Measurements from ENCODE around the gene CFAP61. TPM values are rescaled to one million over a fixed set of nuclear protein-coding genes. Genes with fewer than 3 reads are reported as not detected.

CFAP61 gene
- total RNA-seq, 2 donors from 2014 or later = 0.27 TPM; not detected in 1

DNA sequence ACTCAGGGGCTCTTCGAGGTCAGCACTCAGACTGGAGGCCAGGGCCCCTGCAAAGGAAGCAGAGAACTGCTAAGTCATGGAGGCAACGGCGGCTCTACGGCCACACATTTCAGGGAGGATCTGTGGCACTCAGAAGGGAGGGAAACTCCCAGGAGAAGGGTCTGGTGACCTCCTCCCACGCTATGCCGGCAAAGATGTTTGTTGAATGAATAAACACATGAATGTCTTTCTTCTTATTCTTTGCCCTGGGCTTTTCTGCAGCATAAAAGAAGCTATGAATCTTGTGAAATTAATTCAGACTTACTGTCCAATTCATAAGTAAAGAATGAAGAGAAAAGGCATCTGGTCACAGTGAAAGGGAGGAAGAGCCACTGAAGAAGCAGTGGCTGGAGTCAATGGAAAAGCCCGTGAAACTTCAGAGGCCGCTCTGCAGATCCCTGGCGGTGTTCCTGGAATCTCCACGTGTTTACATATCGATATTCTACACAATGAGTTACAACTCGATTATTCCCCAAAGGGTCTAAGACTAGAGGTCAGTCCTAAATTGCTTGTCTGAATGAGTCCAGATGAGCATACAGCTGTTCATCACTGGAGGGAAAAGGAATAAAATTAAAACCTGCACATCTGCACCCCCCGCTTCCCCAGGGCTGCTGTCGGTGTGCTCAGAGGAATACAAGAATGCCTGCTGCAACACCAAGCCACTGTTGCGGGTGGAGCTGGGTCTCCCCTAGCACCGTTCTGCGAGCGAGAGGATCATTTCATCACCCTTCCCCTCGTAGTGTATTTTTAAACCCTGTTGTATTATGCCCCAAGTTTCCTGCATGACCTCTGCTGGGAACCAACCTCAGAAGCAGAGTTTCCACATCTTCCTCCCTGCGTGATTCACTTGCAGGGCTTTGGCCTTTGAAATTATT lies 341.1 kb downstream of the CFAP61 start:
- Histone ChIP-seq H3K36me3 (peaks cover 9% of the 10 kb centered on the region), H3K4me3 (no peak overlapping the region), H3K27ac (no peak overlapping the region), H3K4me1 (ENCODE audit: control insufficient read depth in 1 of 2, low read depth in 2 of 2) (no peaks in the 10 kb centered on the region), H3K27me3 (replicated peaks; ENCODE audit: insufficient read depth) (no peaks in the 10 kb centered on the region), H3K9me3 (no peaks in the 10 kb centered on the region)
- ATAC-seq (ENCODE audit: insufficient number of reproducible peaks, low FRiP score, low read depth) (no peak), DNase-seq (ENCODE audit: low spot score) (no peak)
- TF ChIP-seq CTCF (IDR thresholded peaks at IDR 0.05) = no peak

DNA sequence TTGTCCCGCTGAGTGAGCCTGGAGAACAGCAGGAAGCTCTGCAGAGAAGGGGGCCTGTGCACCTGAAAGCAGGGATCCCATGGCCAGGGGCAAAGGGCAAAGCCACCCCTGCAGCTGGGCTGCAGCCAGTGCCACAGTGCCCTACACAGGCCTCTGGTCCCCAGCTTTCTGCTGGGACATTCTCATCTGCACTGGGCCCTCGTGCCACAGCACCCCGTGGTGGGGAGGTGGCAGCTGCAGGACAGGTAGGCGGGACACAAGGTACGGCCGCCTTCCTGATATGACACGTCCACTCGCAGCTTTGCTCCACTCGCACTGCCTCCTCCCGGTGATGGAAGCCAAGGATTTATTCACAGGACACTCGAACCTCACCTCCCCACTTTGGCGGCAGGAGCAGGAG lies 342.8 kb downstream of the CFAP61 start:
- H3K9me3 ChIP-seq = no peaks in the 10 kb centered on the region
- no peaks in the 10 kb centered on the region for H3K27me3 ChIP-seq (replicated peaks; ENCODE audit: insufficient read depth)
- DNase-seq (ENCODE audit: low spot score) = no peak
- no peak overlapping the region for H3K27ac ChIP-seq
- H3K4me1 ChIP-seq (ENCODE audit: control insufficient read depth in 1 of 2, low read depth in 2 of 2) = no peaks in the 10 kb centered on the region
- ATAC-seq (ENCODE audit: insufficient number of reproducible peaks, low FRiP score, low read depth) = no peak
- no peak for TF ChIP-seq CTCF (IDR thresholded peaks at IDR 0.05)
- peaks cover 9% of the 10 kb centered on the region for H3K36me3 ChIP-seq
- no peak overlapping the region for H3K4me3 ChIP-seq

GRCh38 chr20:20395903-20396568 lies 343.7 kb downstream of the CFAP61 start:
- Histone ChIP-seq H3K4me3 (no peak overlapping the region), H3K9me3 (no peaks in the 10 kb centered on the region), H3K4me1 (ENCODE audit: control insufficient read depth in 1 of 2, low read depth in 2 of 2) (no peaks in the 10 kb centered on the region), H3K27ac (no peak overlapping the region), H3K36me3 (peaks cover 9% of the 10 kb centered on the region), H3K27me3 (replicated peaks; ENCODE audit: insufficient read depth) (no peaks in the 10 kb centered on the region)
- DNase-seq (ENCODE audit: low spot score) (no peak), ATAC-seq (ENCODE audit: insufficient number of reproducible peaks, low FRiP score, low read depth) (no peak)
- no peak for TF ChIP-seq CTCF (IDR thresholded peaks at IDR 0.05)

- no peaks in the 10 kb centered on the region for H3K4me1 ChIP-seq (ENCODE audit: control insufficient read depth in 1 of 2, low read depth in 2 of 2)
- H3K4me3 ChIP-seq = no peak overlapping the region
- no peaks in the 10 kb centered on the region for H3K9me3 ChIP-seq
- no peak for TF ChIP-seq CTCF (IDR thresholded peaks at IDR 0.05)
- H3K27ac ChIP-seq = no peak overlapping the region
- peaks cover 9% of the 10 kb centered on the region for H3K36me3 ChIP-seq
- no peak for DNase-seq (ENCODE audit: low spot score)
- no peak for ATAC-seq (ENCODE audit: insufficient number of reproducible peaks, low FRiP score, low read depth)
- no peaks in the 10 kb centered on the region for H3K27me3 ChIP-seq (replicated peaks; ENCODE audit: insufficient read depth)
Observed at GRCh38 chr20:20396794-20397193, 344.5 kb downstream of the CFAP61 start.

DNA sequence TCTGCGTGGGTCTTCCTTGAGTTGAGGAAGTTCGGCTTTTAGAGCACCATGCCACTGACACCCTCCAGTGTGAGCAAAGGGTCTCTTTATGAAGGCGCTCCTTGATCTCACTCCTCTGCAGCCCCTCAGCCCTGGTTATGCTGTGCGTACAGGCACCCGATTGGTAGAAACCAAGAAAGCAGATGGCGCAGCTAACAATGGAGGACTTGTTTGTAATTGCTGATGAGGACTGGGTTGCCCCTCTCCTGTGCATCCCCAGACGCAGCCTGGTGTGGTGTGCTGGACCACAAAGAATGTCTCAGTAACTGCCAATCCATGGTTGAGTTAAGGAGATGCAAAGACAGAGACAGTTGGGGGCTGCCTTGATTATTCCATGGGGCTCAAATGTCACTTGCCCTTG lies 345.8 kb downstream of the CFAP61 start:
- ATAC-seq (ENCODE audit: insufficient number of reproducible peaks, low FRiP score, low read depth) = no peak
- Histone ChIP-seq H3K4me1 (ENCODE audit: control insufficient read depth in 1 of 2, low read depth in 2 of 2) (no peaks in the 10 kb centered on the region), H3K27ac (no peak overlapping the region), H3K9me3 (no peaks in the 10 kb centered on the region), H3K36me3 (peaks cover 1% of the 10 kb centered on the region), H3K27me3 (replicated peaks; ENCODE audit: insufficient read depth) (no peaks in the 10 kb centered on the region), H3K4me3 (no peak overlapping the region)
- no peak for DNase-seq (ENCODE audit: low spot score)
- TF ChIP-seq CTCF (IDR thresholded peaks at IDR 0.05) = no peak
